HG02870 (cell line): ENCODE data around the gene NSRP1.
"Not testable (repeated sequence)": the region's sequence is repeated elsewhere in the genome, so short reads cannot be mapped to it uniquely, and the experiment has no call there.

Experiments
- ATAC-seq: cut with Tn5 transposase; IDR thresholded peaks from one replicate; pipeline ENCODE4 v1.9.1; 2021; ENCODE audit warnings: mild to moderate bottlenecking, moderate library complexity; ENCODE audit not compliant: unreplicated experiment

NSRP1 gene

GRCh38 chr17:30118635-30119034 is 2.0 kb downstream of the NSRP1 start:
- ATAC-seq: not testable (repeated sequence)

- ATAC-seq: no peak
Observed at GRCh38 chr17:30124273-30124796, 7.7 kb downstream of the NSRP1 start.

- ATAC-seq: no peak
Observed at GRCh38 chr17:30130121-30130520, 13.5 kb downstream of the NSRP1 start.

- no peak for ATAC-seq
Observed at GRCh38 chr17:30132615-30133014, 16.0 kb downstream of the NSRP1 start.

- ATAC-seq: no peak
Observed at GRCh38 chr17:30133197-30133596, 16.6 kb downstream of the NSRP1 start.

- ATAC-seq: no peak
Observed at GRCh38 chr17:30134551-30134950, 17.9 kb downstream of the NSRP1 start.

GRCh38 chr17:30137158-30137557 is 20.5 kb downstream of the NSRP1 start:
- no peak for ATAC-seq

GRCh38 chr17:30147860-30148259 is 31.2 kb downstream of the NSRP1 start:
- not testable (repeated sequence) for ATAC-seq

- no peak for ATAC-seq
Observed at GRCh38 chr17:30148376-30148775, 31.8 kb downstream of the NSRP1 start.

- ATAC-seq: no peak
Observed at GRCh38 chr17:30151471-30151870, 34.9 kb downstream of the NSRP1 start.

GRCh38 chr17:30153463-30153862 is 36.8 kb downstream of the NSRP1 start:
- no peak for ATAC-seq

GRCh38 chr17:30155389-30155788 is 38.8 kb downstream of the NSRP1 start:
- no peak for ATAC-seq

GRCh38 chr17:30158896-30159625 is 42.4 kb downstream of the NSRP1 start:
- no peak for ATAC-seq

GRCh38 chr17:30160419-30161172 is 44.0 kb downstream of the NSRP1 start:
- ATAC-seq: no peak

- ATAC-seq: no peak
Observed at GRCh38 chr17:30161601-30162000, 45.0 kb downstream of the NSRP1 start.

GRCh38 chr17:30164531-30164930 is 47.9 kb downstream of the NSRP1 start:
- no peak for ATAC-seq

- no peak for ATAC-seq
Observed at GRCh38 chr17:30165147-30165546, 48.5 kb downstream of the NSRP1 start.

GRCh38 chr17:30165960-30166359 is 49.3 kb downstream of the NSRP1 start:
- ATAC-seq: no peak

GRCh38 chr17:30170415-30170987 is 53.9 kb downstream of the NSRP1 start:
- no peak for ATAC-seq

GRCh38 chr17:30172560-30172959 is 55.9 kb downstream of the NSRP1 start:
- no peak for ATAC-seq

- ATAC-seq: peak; percentile 59
Observed at GRCh38 chr17:30173649-30174048, 57.0 kb downstream of the NSRP1 start.

GRCh38 chr17:30174556-30174955 is 57.9 kb downstream of the NSRP1 start:
- no peak for ATAC-seq
